Keratinocyte (primary cell): ENCODE data around the gene CAMKK2. TPM values are rescaled to one million over a fixed set of nuclear protein-coding genes. Genes with fewer than 3 reads are reported as not detected.

Experiments
- DNase-seq: peaks from one replicate; pipeline ENCODE4 v3.0.0-alpha.2; 2011; ENCODE audit warnings: low read depth, missing footprints, low spot score
- FAIRE-seq: peaks from 2 replicates; lab custom pipeline; 2011; peaks lifted over from hg19 to GRCh38; lab: Jason Lieb, UNC
- H2AFZ ChIP-seq: 2 replicates; pipeline ENCODE4 v1.6.0; 2012; ENCODE audit warnings: low read length, control low read depth, inconsistent platforms; ENCODE audit not compliant: control insufficient read depth
- H3K27ac ChIP-seq: 2 replicates; pipeline ENCODE4 v1.5.1; 2011; ENCODE audit warnings: low read length; ENCODE audit not compliant: control insufficient read depth, insufficient read depth
- H3K27me3 ChIP-seq: 3 replicates; pipeline ENCODE4 v1.6.0; 2011; ENCODE audit warnings: low read length; ENCODE audit not compliant: control insufficient read depth, insufficient read depth; ENCODE audit errors: extremely low read depth
- H3K36me3 ChIP-seq, 2 experiments: 2 replicates in 1 of 2; 3 replicates in 1 of 2; pipeline ENCODE4 v1.5.1; 2011; ENCODE audit warnings: low read length in 2 of 2, mild to moderate bottlenecking in 1 of 2; ENCODE audit not compliant: control insufficient read depth in 2 of 2, insufficient read depth in 2 of 2; ENCODE audit errors: extremely low read depth in 1 of 2
- H3K4me1 ChIP-seq: 3 replicates; pipeline ENCODE4 v1.5.1; 2011; ENCODE audit warnings: low read length; ENCODE audit not compliant: control insufficient read depth, insufficient read depth; ENCODE audit errors: extremely low read depth
- H3K4me2 ChIP-seq: 3 replicates; pipeline ENCODE4 v1.6.0; 2011; ENCODE audit warnings: low read depth, low read length; ENCODE audit not compliant: control insufficient read depth, insufficient read depth; ENCODE audit errors: extremely low read depth
- H3K4me3 ChIP-seq, 3 experiments: fragments of 200-600 bp in 1 of 3; sonication (generic) in 1 of 3; 2 replicates in 2 of 3; 3 replicates in 1 of 3; pipeline ENCODE4 v1.5.1; 2011 to 2016; ENCODE audit warnings: low read length in 3 of 3, mild to moderate bottlenecking in 3 of 3, control low read depth in 2 of 3, inconsistent platforms in 1 of 3, low read depth in 1 of 3, mixed read lengths in 1 of 3, mixed run types in 1 of 3, moderate library complexity in 1 of 3; ENCODE audit not compliant: control insufficient read depth in 2 of 3, insufficient read depth in 2 of 3; ENCODE audit errors: extremely low read depth in 1 of 3
- H3K79me2 ChIP-seq: 2 replicates; pipeline ENCODE4 v1.6.0; 2012; ENCODE audit warnings: low read length; ENCODE audit not compliant: control insufficient read depth, insufficient read depth
- H3K9ac ChIP-seq: 3 replicates; pipeline ENCODE4 v1.6.0; 2011; ENCODE audit warnings: low read length; ENCODE audit not compliant: control insufficient read depth, insufficient read depth; ENCODE audit errors: extremely low read depth
- H3K9me1 ChIP-seq: 3 replicates; pipeline ENCODE4 v1.6.0; 2011; ENCODE audit warnings: low read length; ENCODE audit not compliant: control insufficient read depth, insufficient read depth; ENCODE audit errors: extremely low read depth
- H3K9me3 ChIP-seq: 2 replicates; pipeline ENCODE4 v1.5.1; 2012; ENCODE audit warnings: low read depth, low read length; ENCODE audit not compliant: control insufficient read depth
- H4K20me1 ChIP-seq: 3 replicates; pipeline ENCODE4 v1.6.0; 2011; ENCODE audit warnings: low read length; ENCODE audit not compliant: control insufficient read depth, insufficient read depth; ENCODE audit errors: extremely low read depth
- CTCF ChIP-seq, 3 experiments: IDR thresholded peaks in 1 of 3; conservative IDR thresholded peaks in 1 of 3; optimal IDR thresholded peaks in 1 of 3; 2 replicates in 2 of 3; 3 replicates in 1 of 3; pipeline versions ENCODE3 to v1.5.1; 2011; ENCODE audit warnings: low read length in 3 of 3, mild to moderate bottlenecking in 3 of 3, moderate library complexity in 2 of 3, control low read depth in 1 of 3, inconsistent platforms in 1 of 3; ENCODE audit not compliant: insufficient read depth in 2 of 3; ENCODE audit errors: extremely low read depth in 1 of 3
- EZH2 ChIP-seq: IDR thresholded peaks from one replicate; pipeline ENCODE4 v1.6.1; 2012; ENCODE audit warnings: inconsistent platforms, mild to moderate bottlenecking, low read length, moderate library complexity
- dilution Hi-C: fragments of 300-500 bp; cut with MboI; formaldehyde crosslinking; loops from one replicate; pipeline ENCODE4 v1.7.0; 2020; ENCODE audit warnings: low sequenced_read_pairs; ENCODE audit not compliant: extremely low pct_ligation_motif_present
- polyA plus RNA-seq, 5 experiments: library from polyadenylated mRNA; depleted of rRNA in 3 of 5; stranded (reverse) in 3 of 5; stranded (forward) in 1 of 5; unstranded in 1 of 5; fragments of >200 nt; gene quantifications; 1 replicate in 1 of 5; 2 replicates in 3 of 5; 3 replicates in 1 of 5; pipeline versions ENCODE4 v1.2.1 to v1.2.3, GENCODE V29; 2011 to 2012; ENCODE audit warnings: missing spikeins in 2 of 5, low read depth in 1 of 5, low replicate concordance in 1 of 5

Gene CAMKK2
- polyA plus RNA-seq, 1 donor (not counting 4 experiments of a cell fraction or from before 2014, with no cell fraction given): 18.6 TPM

GRCh38 chr12:121189619-121190155 is 106.8 kb downstream of the CAMKK2 start:
- no peaks in the 10 kb centered on the region for H3K79me2 ChIP-seq
- no peak for FAIRE-seq
- H4K20me1 ChIP-seq: no peaks in the 10 kb centered on the region
- H2AFZ ChIP-seq: no peak overlapping the region
- H3K4me3 ChIP-seq: no peak overlapping the region
- H3K9ac ChIP-seq: no peak overlapping the region
- no peaks in the 10 kb centered on the region for H3K27me3 ChIP-seq
- H3K36me3 ChIP-seq: no peaks in the 10 kb centered on the region
- no peak overlapping the region for H3K27ac ChIP-seq
- TF ChIP-seq CTCF (optimal IDR thresholded peaks at IDR 0.05 in 1 of 3, IDR thresholded peaks at IDR 0.05 in 1 of 3, conservative IDR thresholded peaks at IDR 0.05 in 1 of 3; ENCODE audit: extremely low read depth in 1 of 3, insufficient read depth in 2 of 3, low read length in 3 of 3): no peak
- no peak for TF ChIP-seq EZH2
- dilution Hi-C loops: no loop called here
- DNase-seq: no peak
- H3K4me2 ChIP-seq: no peak overlapping the region
- H3K9me3 ChIP-seq: no peaks in the 10 kb centered on the region
- H3K9me1 ChIP-seq: no peaks in the 10 kb centered on the region
- H3K4me1 ChIP-seq: peaks cover 12% of the 10 kb centered on the region

- Histone ChIP-seq H3K79me2 (no peaks in the 10 kb centered on the region), H3K9ac (no peak overlapping the region), H3K27me3 (no peaks in the 10 kb centered on the region), H3K4me1 (peaks cover 18% of the 10 kb centered on the region), H3K27ac (no peak overlapping the region), H3K4me2 (no peak overlapping the region), H4K20me1 (no peaks in the 10 kb centered on the region), H3K9me3 (no peaks in the 10 kb centered on the region), H3K36me3 (no peaks in the 10 kb centered on the region), H3K4me3 (no peak overlapping the region), H3K9me1 (no peaks in the 10 kb centered on the region), H2AFZ (no peak overlapping the region)
- TF ChIP-seq EZH2 (no peak), CTCF (optimal IDR thresholded peaks at IDR 0.05 in 1 of 3, IDR thresholded peaks at IDR 0.05 in 1 of 3, conservative IDR thresholded peaks at IDR 0.05 in 1 of 3; ENCODE audit: extremely low read depth in 1 of 3, insufficient read depth in 2 of 3, low read length in 3 of 3) (no peak)
- DNase-seq (no peak), FAIRE-seq (no peak)
- dilution Hi-C loops: no loop called here
These were observed 107.4 kb downstream of the CAMKK2 start for GRCh38 chr12:121189131-121189530.
